ENCODE measurements around the gene CST3.

The CST3 gene

GRCh38 chr20:23656372-23656771 lies 18.6 kb upstream of the CST3 start:
- TF ChIP-seq ZNF404 (tag by site-specific recombination; IDR thresholded peaks at IDR 0.05) (no peak), ZNF311 (tag by site-specific recombination; IDR thresholded peaks at IDR 0.05; ENCODE audit: borderline replicate concordance) (no peak), ZFP69B (tag by site-specific recombination; IDR thresholded peaks at IDR 0.05) (no peak), ZSCAN16 (tag by site-specific recombination; IDR thresholded peaks at IDR 0.05) (no peak), ZNF239 (tag by site-specific recombination; IDR thresholded peaks at IDR 0.05) (no peak)
- Histone ChIP-seq H3K9me3 (ENCODE audit: control insufficient read depth, insufficient read depth, low read depth, low read length) (no peaks in the 10 kb centered on the region), H3K4me3 (ENCODE audit: low read depth, low read length) (no peak overlapping the region), H3K27ac (ENCODE audit: extremely low read depth, low read depth, low read length) (no peak overlapping the region), H3K36me3 (ENCODE audit: control insufficient read depth in 2 of 2, insufficient read depth in 1 of 2, low read length in 2 of 2) (no peaks in the 10 kb centered on the region), H3K4me1 (ENCODE audit: control insufficient read depth, insufficient read depth, low read length) (no peaks in the 10 kb centered on the region)
- ChIA-PET CTCF (no interaction called here), POLR2A (no interaction called here)

- no peak overlapping the region for H3K27ac ChIP-seq (ENCODE audit: extremely low read depth, low read depth, low read length)
- ChIA-PET POLR2A (no interaction called here), CTCF (no interaction called here)
- H3K36me3 ChIP-seq (ENCODE audit: control insufficient read depth in 2 of 2, insufficient read depth in 1 of 2, low read length in 2 of 2) = no peaks in the 10 kb centered on the region
- no peaks in the 10 kb centered on the region for H3K4me1 ChIP-seq (ENCODE audit: control insufficient read depth, insufficient read depth, low read length)
- no peak overlapping the region for H3K4me3 ChIP-seq (ENCODE audit: low read depth, low read length)
- H3K9me3 ChIP-seq (ENCODE audit: control insufficient read depth, insufficient read depth, low read depth, low read length) = no peaks in the 10 kb centered on the region
- no peak for TF ChIP-seq ZBTB49 (tag by site-specific recombination; IDR thresholded peaks at IDR 0.05; ENCODE audit: low read depth)
- TF ChIP-seq, protein P1, sequence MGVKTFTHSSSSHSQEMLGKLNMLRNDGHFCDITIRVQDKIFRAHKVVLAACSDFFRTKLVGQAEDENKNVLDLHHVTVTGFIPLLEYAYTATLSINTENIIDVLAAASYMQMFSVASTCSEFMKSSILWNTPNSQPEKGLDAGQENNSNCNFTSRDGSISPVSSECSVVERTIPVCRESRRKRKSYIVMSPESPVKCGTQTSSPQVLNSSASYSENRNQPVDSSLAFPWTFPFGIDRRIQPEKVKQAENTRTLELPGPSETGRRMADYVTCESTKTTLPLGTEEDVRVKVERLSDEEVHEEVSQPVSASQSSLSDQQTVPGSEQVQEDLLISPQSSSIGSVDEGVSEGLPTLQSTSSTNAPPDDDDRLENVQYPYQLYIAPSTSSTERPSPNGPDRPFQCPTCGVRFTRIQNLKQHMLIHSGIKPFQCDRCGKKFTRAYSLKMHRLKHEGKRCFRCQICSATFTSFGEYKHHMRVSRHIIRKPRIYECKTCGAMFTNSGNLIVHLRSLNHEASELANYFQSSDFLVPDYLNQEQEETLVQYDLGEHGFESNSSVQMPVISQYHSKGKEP (tag by site-specific recombination; IDR thresholded peaks at IDR 0.05) = no peak
- no peak for TF ChIP-seq KLF7 (tag by site-specific recombination; IDR thresholded peaks at IDR 0.05; ENCODE audit: borderline replicate concordance)
- TF ChIP-seq ZNF311 (tag by site-specific recombination; IDR thresholded peaks at IDR 0.05; ENCODE audit: borderline replicate concordance) = no peak
- TF ChIP-seq, protein P2, sequence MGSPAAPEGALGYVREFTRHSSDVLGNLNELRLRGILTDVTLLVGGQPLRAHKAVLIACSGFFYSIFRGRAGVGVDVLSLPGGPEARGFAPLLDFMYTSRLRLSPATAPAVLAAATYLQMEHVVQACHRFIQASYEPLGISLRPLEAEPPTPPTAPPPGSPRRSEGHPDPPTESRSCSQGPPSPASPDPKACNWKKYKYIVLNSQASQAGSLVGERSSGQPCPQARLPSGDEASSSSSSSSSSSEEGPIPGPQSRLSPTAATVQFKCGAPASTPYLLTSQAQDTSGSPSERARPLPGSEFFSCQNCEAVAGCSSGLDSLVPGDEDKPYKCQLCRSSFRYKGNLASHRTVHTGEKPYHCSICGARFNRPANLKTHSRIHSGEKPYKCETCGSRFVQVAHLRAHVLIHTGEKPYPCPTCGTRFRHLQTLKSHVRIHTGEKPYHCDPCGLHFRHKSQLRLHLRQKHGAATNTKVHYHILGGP (tag by site-specific recombination; IDR thresholded peaks at IDR 0.05) = no peak
- TF ChIP-seq ZNF146 (tag by site-specific recombination; IDR thresholded peaks at IDR 0.05) = no peak
- TF ChIP-seq ZFHX2 (tag by site-specific recombination; conservative IDR thresholded peaks at IDR 0.05) = no peak
- TF ChIP-seq ZNF292 (tag by site-specific recombination; IDR thresholded peaks at IDR 0.05; ENCODE audit: borderline replicate concordance, low read depth) = no peak
- no peak for TF ChIP-seq PRDM10 (tag by site-specific recombination; IDR thresholded peaks at IDR 0.05)
- TF ChIP-seq, protein P3, sequence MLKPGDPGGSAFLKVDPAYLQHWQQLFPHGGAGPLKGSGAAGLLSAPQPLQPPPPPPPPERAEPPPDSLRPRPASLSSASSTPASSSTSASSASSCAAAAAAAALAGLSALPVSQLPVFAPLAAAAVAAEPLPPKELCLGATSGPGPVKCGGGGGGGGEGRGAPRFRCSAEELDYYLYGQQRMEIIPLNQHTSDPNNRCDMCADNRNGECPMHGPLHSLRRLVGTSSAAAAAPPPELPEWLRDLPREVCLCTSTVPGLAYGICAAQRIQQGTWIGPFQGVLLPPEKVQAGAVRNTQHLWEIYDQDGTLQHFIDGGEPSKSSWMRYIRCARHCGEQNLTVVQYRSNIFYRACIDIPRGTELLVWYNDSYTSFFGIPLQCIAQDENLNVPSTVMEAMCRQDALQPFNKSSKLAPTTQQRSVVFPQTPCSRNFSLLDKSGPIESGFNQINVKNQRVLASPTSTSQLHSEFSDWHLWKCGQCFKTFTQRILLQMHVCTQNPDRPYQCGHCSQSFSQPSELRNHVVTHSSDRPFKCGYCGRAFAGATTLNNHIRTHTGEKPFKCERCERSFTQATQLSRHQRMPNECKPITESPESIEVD (tag by site-specific recombination; IDR thresholded peaks at IDR 0.05) = no peak
- no peak for TF ChIP-seq ZNF324 (tag by site-specific recombination; IDR thresholded peaks at IDR 0.05)
- no peak for TF ChIP-seq ZNF707 (tag by site-specific recombination; IDR thresholded peaks at IDR 0.05)
- TF ChIP-seq ZNF133 (tag by site-specific recombination; IDR thresholded peaks at IDR 0.05) = no peak
- no peak for TF ChIP-seq ZNF48 (tag by site-specific recombination; IDR thresholded peaks at IDR 0.05)
- TF ChIP-seq IKZF3 (tag by site-specific recombination; IDR thresholded peaks at IDR 0.05) = no peak
- TF ChIP-seq ZNF211 (tag by site-specific recombination; IDR thresholded peaks at IDR 0.05; ENCODE audit: low read depth) = no peak
- TF ChIP-seq ZNF239 (tag by site-specific recombination; IDR thresholded peaks at IDR 0.05) = no peak
- no peak for TF ChIP-seq ZBTB26 (tag by site-specific recombination; optimal IDR thresholded peaks at IDR 0.05)
Observed at GRCh38 chr20:23655491-23656211, 17.9 kb upstream of the CST3 start.
